Sigmoid colon (tissue), 7 donors: ENCODE results near the gene KRTAP5-3. TPM values are rescaled to one million over a fixed set of nuclear protein-coding genes. Genes with fewer than 3 reads are reported as not detected.
A peak's percentile ranks its signal among the peaks of the same experiment; 100 is the strongest.

Source experiments
- DNase-seq: peaks from one replicate; pipeline ENCODE4 v3.0.0-alpha.2; 2019
- H3K27ac ChIP-seq, 4 donors: fragments of 200-600 bp; sonication (generic); one replicate each; pipeline ENCODE4 v1.5.1; 2016 to 2019; ENCODE audit warnings: mild to moderate bottlenecking in 1 of 4
- H3K27me3 ChIP-seq, 3 donors: fragments of 200-600 bp; sonication (generic); one replicate each; pipeline ENCODE4 v1.5.1; 2019; ENCODE audit warnings: mild to moderate bottlenecking in 1 of 3
- H3K36me3 ChIP-seq, 4 donors: fragments of 200-600 bp; sonication (generic); one replicate each; pipeline ENCODE4 v1.5.1; 2016 to 2019
- H3K4me1 ChIP-seq, 4 donors: fragments of 200-600 bp; sonication (generic); one replicate each; pipeline ENCODE4 v1.5.1; 2017 to 2019
- H3K4me3 ChIP-seq, 4 donors: fragments of 200-600 bp; sonication (generic); one replicate each; pipeline ENCODE4 v1.5.1; 2017 to 2019; ENCODE audit warnings: mild to moderate bottlenecking in 2 of 4, moderate library complexity in 1 of 4
- H3K9me3 ChIP-seq, 4 donors: fragments of 200-600 bp in 3 of 4; sonication (generic) in 3 of 4; one replicate each; pipeline versions ENCODE4 v1.5.1 to v1.6.1; 2013 to 2019
- EP300 ChIP-seq, 4 donors: sonication (generic); formaldehyde crosslinking; IDR thresholded peaks; one replicate each; pipeline ENCODE4 v1.6.1; 2017; ENCODE audit warnings: antibody characterized with exemption in 4 of 4
- POLR2A ChIP-seq, 2 donors: fragments of 450-650 bp; IDR thresholded peaks; one replicate each; pipeline ENCODE4 v1.6.1; 2016; ENCODE audit warnings: antibody characterized with exemption in 2 of 2, mild to moderate bottlenecking in 2 of 2, moderate library complexity in 2 of 2
- POLR2AphosphoS5 ChIP-seq, 4 donors: sonication (generic); formaldehyde crosslinking; IDR thresholded peaks; one replicate each; pipeline ENCODE4 v1.6.1; 2017; ENCODE audit warnings: antibody characterized with exemption in 4 of 4
- WGBS, 2 donors: extraction: QIAGEN DNeasy Blood & Tissue Kit; methylation state at CpG; one replicate each; pipeline ENCODE4 v1.1.7; 2013; 5-methylcytosine and 5-hydroxymethylcytosine counted together
- intact Hi-C: fragments of 100-400 bp; cut with DNase I; formaldehyde crosslinking; loops from one replicate; pipeline ENCODE4 v1.15.1; 2023
- polyA plus RNA-seq, 3 donors: library from polyadenylated mRNA; stranded (reverse); fragments of 200-250 nt; gene quantifications; one replicate each; pipeline ENCODE4 v1.2.3, GENCODE V29; 2013
- total RNA-seq, 4 donors: library from RNA; depleted of rRNA; stranded (reverse); fragments of >200 nt; gene quantifications; one replicate each; pipeline ENCODE4 v1.1.0, GENCODE V29; 2016
- TF ChIP-seq, protein P1 (sequence below), 4 experiments: fragments of 450-650 bp in 3 of 4; fragments of 200-600 bp in 1 of 4; IDR thresholded peaks; one replicate each; pipeline ENCODE4 v1.5.1; 2016 to 2019; ENCODE audit warnings: antibody characterized with exemption in 4 of 4, mild to moderate bottlenecking in 3 of 4, moderate library complexity in 2 of 4
- donor health status: healthy with polysubstance abuse.
- donor health status: Bipolar disorder and iron deficiency.
- donor health status: healthy.

The KRTAP5-3 gene
- total and polyA plus RNA-seq, 7 donors: not detected

DNA sequence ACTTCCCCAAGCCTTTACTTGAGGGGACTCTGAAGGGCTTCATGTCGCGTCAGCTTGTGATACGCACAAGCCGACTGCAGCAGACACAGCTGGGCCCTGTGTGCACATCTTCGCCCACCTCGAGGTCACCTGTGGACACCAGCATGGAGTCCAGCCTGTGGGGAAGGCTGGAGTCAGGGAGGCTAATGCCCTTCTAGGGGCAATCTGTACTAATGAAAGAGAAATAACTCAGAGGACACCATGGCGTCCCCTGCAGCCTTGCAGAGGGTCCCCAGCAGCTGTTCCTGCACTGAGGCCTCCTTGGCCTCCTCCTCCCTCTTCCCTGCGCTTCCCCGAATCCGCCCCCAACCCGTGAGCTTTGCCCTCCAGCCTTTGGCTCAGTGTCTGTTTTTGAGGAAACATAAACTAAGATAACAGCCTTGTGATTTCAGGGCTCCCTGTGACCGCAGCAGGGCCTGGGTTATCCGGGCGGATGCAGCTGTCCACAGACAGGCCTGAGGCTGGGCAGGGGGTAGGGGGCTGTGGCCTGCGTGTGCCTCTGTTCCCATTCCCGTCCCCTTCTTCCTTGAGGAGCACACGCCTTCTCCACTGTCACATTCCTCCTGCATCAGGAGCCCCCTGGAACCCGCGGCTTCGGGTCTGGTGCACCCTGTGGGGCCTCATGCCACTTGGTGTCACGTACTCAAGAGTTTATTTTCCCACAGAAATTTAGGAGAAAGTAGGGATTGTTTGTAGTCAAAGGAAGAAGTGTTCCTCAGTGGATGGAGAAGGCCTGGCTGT lies 46.3 kb upstream of the KRTAP5-3 start:
- TF ChIP-seq EP300 (IDR thresholded peaks at IDR 0.05) (no peak), POLR2AphosphoS5 (IDR thresholded peaks at IDR 0.05) (no peak), POLR2A (IDR thresholded peaks at IDR 0.05) (no peak)
- TF ChIP-seq, protein P1, sequence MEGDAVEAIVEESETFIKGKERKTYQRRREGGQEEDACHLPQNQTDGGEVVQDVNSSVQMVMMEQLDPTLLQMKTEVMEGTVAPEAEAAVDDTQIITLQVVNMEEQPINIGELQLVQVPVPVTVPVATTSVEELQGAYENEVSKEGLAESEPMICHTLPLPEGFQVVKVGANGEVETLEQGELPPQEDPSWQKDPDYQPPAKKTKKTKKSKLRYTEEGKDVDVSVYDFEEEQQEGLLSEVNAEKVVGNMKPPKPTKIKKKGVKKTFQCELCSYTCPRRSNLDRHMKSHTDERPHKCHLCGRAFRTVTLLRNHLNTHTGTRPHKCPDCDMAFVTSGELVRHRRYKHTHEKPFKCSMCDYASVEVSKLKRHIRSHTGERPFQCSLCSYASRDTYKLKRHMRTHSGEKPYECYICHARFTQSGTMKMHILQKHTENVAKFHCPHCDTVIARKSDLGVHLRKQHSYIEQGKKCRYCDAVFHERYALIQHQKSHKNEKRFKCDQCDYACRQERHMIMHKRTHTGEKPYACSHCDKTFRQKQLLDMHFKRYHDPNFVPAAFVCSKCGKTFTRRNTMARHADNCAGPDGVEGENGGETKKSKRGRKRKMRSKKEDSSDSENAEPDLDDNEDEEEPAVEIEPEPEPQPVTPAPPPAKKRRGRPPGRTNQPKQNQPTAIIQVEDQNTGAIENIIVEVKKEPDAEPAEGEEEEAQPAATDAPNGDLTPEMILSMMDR (IDR thresholded peaks at IDR 0.05): no peak
- intact Hi-C loops: loop anchor here (5.0 kb wide), 1 partner anchor 498 kb away; no protein-coding TSS in a partner anchor
- Histone ChIP-seq H3K4me3 (no peak overlapping the region), H3K36me3 (no peaks in the 10 kb centered on the region), H3K9me3 (no peaks in the 10 kb centered on the region), H3K27ac (no peak overlapping the region), H3K27me3 (peaks cover 0 to 26% (median 0%) of the 10 kb centered on the region in 3 donors), H3K4me1 (peaks cover 0 to 5% (median 4%) of the 10 kb centered on the region in 4 donors)
- WGBS, 2 donors: 49 to 53% methylated on average over 21 of the region's 21 CpGs
- DNase-seq: no peak

DNA sequence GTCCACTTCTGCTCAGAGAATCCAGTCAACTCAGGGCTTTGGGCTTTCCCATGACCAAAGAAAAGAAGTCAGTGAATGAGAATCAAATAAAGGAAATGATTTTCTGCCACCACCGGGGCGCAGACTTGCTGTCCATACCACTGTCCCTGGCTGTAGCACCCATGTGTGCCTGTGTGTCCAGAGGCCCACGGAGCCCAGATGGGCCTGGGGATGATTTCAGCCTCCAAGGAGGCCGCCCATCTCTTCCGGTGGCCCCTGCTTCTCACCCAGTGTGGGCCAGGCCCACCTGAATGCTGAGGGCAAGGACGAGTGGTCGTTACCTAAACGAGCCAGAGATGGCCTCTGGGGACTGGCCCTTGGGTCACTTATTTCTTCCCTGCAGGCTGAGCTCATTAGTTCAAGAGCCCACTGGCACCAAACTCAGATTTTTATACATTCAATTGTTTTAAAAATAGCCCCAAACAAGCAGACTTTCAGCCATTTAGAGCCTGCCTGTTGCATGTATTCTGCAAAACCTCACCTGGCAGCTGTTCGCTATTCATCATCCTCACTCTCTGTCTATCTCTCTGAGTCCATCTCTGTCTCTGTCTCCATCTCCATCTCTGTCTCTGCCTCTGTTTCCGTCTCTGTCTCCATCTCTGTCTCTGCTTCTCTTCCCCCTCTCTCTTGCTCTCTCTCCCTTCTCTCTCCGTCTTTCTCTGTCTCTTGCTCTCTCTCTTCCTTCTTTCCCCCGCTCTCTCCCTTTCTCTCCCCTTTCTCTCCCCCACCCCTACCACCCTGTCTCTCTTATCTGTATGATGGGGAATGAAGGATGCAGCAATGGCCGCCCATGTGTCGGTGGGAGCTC lies 45.5 kb upstream of the KRTAP5-3 start:
- Histone ChIP-seq H3K36me3 (no peaks in the 10 kb centered on the region), H3K9me3 (no peaks in the 10 kb centered on the region), H3K4me3 (no peak overlapping the region), H3K4me1 (peaks cover 0 to 5% (median 4%) of the 10 kb centered on the region in 4 donors), H3K27me3 (peaks cover 0 to 23% (median 0%) of the 10 kb centered on the region in 3 donors), H3K27ac (no peak overlapping the region)
- TF ChIP-seq, protein P1 (IDR thresholded peaks at IDR 0.05): no peak
- TF ChIP-seq EP300 (IDR thresholded peaks at IDR 0.05): no peak
- no peak for TF ChIP-seq POLR2AphosphoS5 (IDR thresholded peaks at IDR 0.05)
- TF ChIP-seq POLR2A (IDR thresholded peaks at IDR 0.05): no peak
- 84 to 87% methylated on average over 14 of the region's 14 CpGs for WGBS, 2 donors
- no peak for DNase-seq
- intact Hi-C loops: loop anchor here (2.0 to 5.0 kb wide), 2 partner anchors 39 to 499 kb away; no protein-coding TSS in a partner anchor

DNA sequence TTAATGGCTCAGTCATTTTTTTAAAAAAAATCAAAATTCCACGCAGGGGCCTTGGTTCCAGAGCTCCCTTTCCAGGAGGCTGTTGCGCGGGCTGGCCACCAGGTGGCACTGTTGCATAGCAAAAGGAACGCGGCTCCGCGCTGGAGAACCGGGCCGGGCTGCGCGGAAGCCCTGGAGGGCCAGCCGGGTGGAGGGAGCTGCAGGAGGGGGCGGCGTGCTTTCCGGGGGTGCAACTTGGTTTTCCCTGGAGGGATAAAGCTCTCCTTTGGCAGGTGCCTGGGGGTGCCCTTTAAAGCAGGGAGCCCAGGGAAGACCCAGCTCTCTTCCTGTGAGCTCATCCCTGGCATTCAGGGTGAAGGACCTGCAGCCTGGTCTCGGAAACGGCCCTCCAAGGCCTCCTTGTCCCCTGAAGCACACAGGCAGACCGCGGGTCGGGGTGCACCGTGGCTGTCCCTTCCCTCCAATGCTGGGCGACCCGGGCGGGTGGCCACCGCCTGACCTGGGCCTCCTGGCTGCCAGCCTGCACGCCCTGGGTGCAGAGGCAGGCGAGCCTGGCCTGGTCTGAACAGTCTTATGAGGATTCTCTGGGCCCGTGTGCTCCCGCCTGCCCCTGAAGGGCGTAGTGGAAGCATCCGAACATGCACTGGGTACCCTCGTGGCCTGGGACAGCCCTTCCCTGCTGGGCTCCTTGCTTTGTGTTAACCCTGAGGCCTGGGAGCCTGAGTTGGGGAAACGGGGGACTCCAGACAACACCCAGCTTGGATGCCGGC lies 44.7 kb upstream of the KRTAP5-3 start:
- Histone ChIP-seq H3K9me3 (no peaks in the 10 kb centered on the region), H3K4me3 (no peak overlapping the region), H3K27ac (no peak overlapping the region), H3K36me3 (no peaks in the 10 kb centered on the region), H3K27me3 (peaks cover 0 to 23% (median 0%) of the 10 kb centered on the region in 3 donors), H3K4me1 (peaks cover 0 to 5% (median 4%) of the 10 kb centered on the region in 4 donors)
- 34 to 39% methylated on average over 34 of the region's 34 CpGs for WGBS, 2 donors
- intact Hi-C loops: loop anchor here (1.0 to 5.0 kb wide), 3 partner anchors 40 to 499 kb away; no protein-coding TSS in a partner anchor
- TF ChIP-seq POLR2AphosphoS5 (IDR thresholded peaks at IDR 0.05): no peak
- TF ChIP-seq, protein P1 (IDR thresholded peaks at IDR 0.05): peak; percentile 89 to 97 (median 94)
- peak; percentile 84 for DNase-seq

DNA sequence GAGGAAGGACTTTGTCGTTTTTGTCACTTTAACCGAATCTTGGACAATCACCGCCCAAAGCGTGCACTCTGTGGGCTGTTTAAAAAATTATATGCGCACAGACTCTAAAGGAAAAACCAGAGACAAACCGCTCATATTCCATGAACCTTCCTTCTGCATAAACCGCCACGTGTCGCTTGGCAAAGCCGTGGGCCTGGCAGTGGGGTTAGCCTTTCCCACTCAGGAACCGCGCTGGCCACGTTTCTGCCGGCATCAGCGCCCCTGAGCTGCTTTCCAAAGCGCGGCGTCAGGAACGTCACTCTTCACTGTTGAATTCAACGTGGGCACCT lies 44.1 kb upstream of the KRTAP5-3 start:
- 52 to 58% methylated on average over 20 of the region's 20 CpGs for WGBS, 2 donors
- peaks cover 0 to 23% (median 0%) of the 10 kb centered on the region in 3 donors for H3K27me3 ChIP-seq
- intact Hi-C loops: loop anchor here (1.0 to 5.0 kb wide), 3 partner anchors 40 to 500 kb away; no protein-coding TSS in a partner anchor
- no peak overlapping the region for H3K4me3 ChIP-seq
- no peak overlapping the region for H3K27ac ChIP-seq
- TF ChIP-seq POLR2AphosphoS5 (IDR thresholded peaks at IDR 0.05) (no peak), POLR2A (IDR thresholded peaks at IDR 0.05) (no peak), EP300 (IDR thresholded peaks at IDR 0.05) (no peak)
- TF ChIP-seq, protein P1 (IDR thresholded peaks at IDR 0.05): no peak
- no peaks in the 10 kb centered on the region for H3K36me3 ChIP-seq
- no peaks in the 10 kb centered on the region for H3K9me3 ChIP-seq
- peaks cover 0 to 5% (median 4%) of the 10 kb centered on the region in 4 donors for H3K4me1 ChIP-seq
- no peak for DNase-seq
